ENCODE data around the gene CRMP1. TPM values are rescaled to one million over a fixed set of nuclear protein-coding genes. Genes with fewer than 3 reads are reported as not detected.
"Not testable (repeated sequence)": the region's sequence is repeated elsewhere in the genome, so short reads cannot be mapped to it uniquely, and the experiment has no call there.

The CRMP1 gene
- total RNA-seq, 6 donors from 2014 or later, result 0.89 to 5.7 (median 2.0) TPM

GRCh38 chr4:5858020-5858769 lies 34.7 kb downstream of the CRMP1 start:
- Histone ChIP-seq H3K4me3 (no peak overlapping the region), H3K9me3 (no peaks in the 10 kb centered on the region), H3K27me3 (no peaks in the 10 kb centered on the region), H3K27ac (no peak overlapping the region), H3K4me1 (no peaks in the 10 kb centered on the region), H3K36me3 (no peaks in the 10 kb centered on the region)
- ATAC-seq (ENCODE audit: low FRiP score in 2 of 2) (no peak), DNase-seq (no peak)
- TF ChIP-seq CTCF (IDR thresholded peaks at IDR 0.05) (no peak), POLR2AphosphoS5 (IDR thresholded peaks at IDR 0.05) (no peak), POLR2A (IDR thresholded peaks at IDR 0.05) (no peak), EP300 (IDR thresholded peaks at IDR 0.05) (no peak)
- 85 to 86% methylated on average over 16 of the region's 16 CpGs for WGBS, 2 donors

GRCh38 chr4:5857199-5857598 lies 35.7 kb downstream of the CRMP1 start:
- Histone ChIP-seq H3K36me3 (no peaks in the 10 kb centered on the region), H3K4me1 (no peaks in the 10 kb centered on the region), H3K27me3 (no peaks in the 10 kb centered on the region), H3K4me3 (no peak overlapping the region), H3K27ac (no peak overlapping the region), H3K9me3 (no peaks in the 10 kb centered on the region)
- WGBS, 2 donors, result 92 to 93% methylated on average over 2 of the region's 2 CpGs
- DNase-seq (no peak), ATAC-seq (ENCODE audit: low FRiP score in 2 of 2) (no peak)
- no peak for TF ChIP-seq EP300 (IDR thresholded peaks at IDR 0.05)

- not testable (repeated sequence) for H3K4me1 ChIP-seq; H3K4me3 ChIP-seq; DNase-seq; H3K36me3 ChIP-seq; ATAC-seq (ENCODE audit: low FRiP score in 2 of 2); H3K9me3 ChIP-seq; H3K27ac ChIP-seq; H3K27me3 ChIP-seq
- 85 to 93% methylated on average over 3 of the region's 3 CpGs for WGBS, 2 donors
Observed at GRCh38 chr4:5856362-5856761, 36.5 kb downstream of the CRMP1 start.

- DNase-seq (no peak), ATAC-seq (ENCODE audit: low FRiP score in 2 of 2) (no peak)
- H3K4me1 ChIP-seq, result no peaks in the 10 kb centered on the region
- no peaks in the 10 kb centered on the region for H3K27me3 ChIP-seq
- no peak overlapping the region for H3K4me3 ChIP-seq
- WGBS, 2 donors, result 89 to 91% methylated on average over 3 of the region's 3 CpGs
- no peak overlapping the region for H3K27ac ChIP-seq
- TF ChIP-seq EP300 (IDR thresholded peaks at IDR 0.05) (no peak), POLR2AphosphoS5 (IDR thresholded peaks at IDR 0.05) (no peak), POLR2A (IDR thresholded peaks at IDR 0.05) (no peak), CTCF (IDR thresholded peaks at IDR 0.05) (no peak)
- no peaks in the 10 kb centered on the region for H3K9me3 ChIP-seq
- H3K36me3 ChIP-seq, result no peaks in the 10 kb centered on the region
Observed at GRCh38 chr4:5854929-5855328, 38.0 kb downstream of the CRMP1 start.

GRCh38 chr4:5852523-5853202 lies 40.2 kb downstream of the CRMP1 start:
- Histone ChIP-seq H3K4me1 (no peaks in the 10 kb centered on the region), H3K36me3 (no peaks in the 10 kb centered on the region), H3K27ac (no peak overlapping the region), H3K27me3 (no peaks in the 10 kb centered on the region), H3K4me3 (no peak overlapping the region), H3K9me3 (no peaks in the 10 kb centered on the region)
- 87 to 91% methylated on average over 9 of the region's 9 CpGs for WGBS, 2 donors
- ATAC-seq (ENCODE audit: low FRiP score in 2 of 2) (no peak), DNase-seq (no peak)
- no peak for TF ChIP-seq POLR2AphosphoS5 (IDR thresholded peaks at IDR 0.05)
- TF ChIP-seq POLR2A (IDR thresholded peaks at IDR 0.05), result no peak
- no peak for TF ChIP-seq CTCF (IDR thresholded peaks at IDR 0.05)
- no peak for TF ChIP-seq EP300 (IDR thresholded peaks at IDR 0.05)

Measured in upper lobe of left lung (tissue), 6 donors.